Muscle of back (tissue), 11 donors: ENCODE results near the gene MBNL2. TPM values are rescaled to one million over a fixed set of nuclear protein-coding genes. Genes with fewer than 3 reads are reported as not detected.
A peak's percentile ranks its signal among the peaks of the same experiment; 100 is the strongest.

Experiments
- DNase-seq, 3 donors: peaks; one replicate each; pipeline versions ENCODE4 v3.0.0 to v3.0.0-alpha.2; 2013
- polyA plus RNA-seq, 10 donors: library from polyadenylated mRNA; unstranded; fragments of 120-200 nt; gene quantifications; one replicate each; pipeline ENCODE4 v1.2.1, GENCODE V29; 2013; ENCODE audit not compliant: insufficient read length in 10 of 10

The MBNL2 gene
- polyA plus RNA-seq, 10 donors: 25.4 to 40.1 (median 33.9) TPM

- no peak for DNase-seq
These were observed 157.3 kb downstream of the MBNL2 start for GRCh38 chr13:97379386-97379785.

GRCh38 chr13:97380696-97381095 is 158.6 kb downstream of the MBNL2 start:
- no peak for DNase-seq

- no peak for DNase-seq
These were observed 159.1 kb downstream of the MBNL2 start for GRCh38 chr13:97381189-97381588.

- no peak for DNase-seq
These were observed 160.1 kb downstream of the MBNL2 start for GRCh38 chr13:97382276-97382675.

GRCh38 chr13:97384371-97384770 is 162.2 kb downstream of the MBNL2 start:
- no peak for DNase-seq

GRCh38 chr13:97385146-97385545 is 163.0 kb downstream of the MBNL2 start:
- DNase-seq: no peak

- no peak for DNase-seq
These were observed 163.7 kb downstream of the MBNL2 start for GRCh38 chr13:97385854-97386253.

GRCh38 chr13:97386801-97387484 is 164.8 kb downstream of the MBNL2 start:
- peak in 1 of 3 donors; percentile 21 for DNase-seq

- no peak for DNase-seq
These were observed 165.3 kb downstream of the MBNL2 start for GRCh38 chr13:97387485-97387839.

- DNase-seq: no peak
These were observed 165.8 kb downstream of the MBNL2 start for GRCh38 chr13:97387890-97388289.

GRCh38 chr13:97388373-97388772 is 166.2 kb downstream of the MBNL2 start:
- no peak for DNase-seq

- DNase-seq: no peak
These were observed 168.9 kb downstream of the MBNL2 start for GRCh38 chr13:97390941-97391600.

- DNase-seq: no peak
These were observed 169.9 kb downstream of the MBNL2 start for GRCh38 chr13:97392020-97392419.

- no peak for DNase-seq
These were observed 172.4 kb downstream of the MBNL2 start for GRCh38 chr13:97394542-97394941.

GRCh38 chr13:97395447-97396136 is 173.5 kb downstream of the MBNL2 start:
- no peak for DNase-seq

GRCh38 chr13:97397267-97397666 is 175.1 kb downstream of the MBNL2 start:
- no peak for DNase-seq

- no peak for DNase-seq
These were observed 179.3 kb downstream of the MBNL2 start for GRCh38 chr13:97401421-97401820.

GRCh38 chr13:97403893-97404750 is 182.0 kb downstream of the MBNL2 start:
- DNase-seq: peak in 1 of 3 donors; percentile 24

GRCh38 chr13:97407540-97407939 is 185.4 kb downstream of the MBNL2 start:
- DNase-seq: no peak

- DNase-seq: no peak
These were observed 186.8 kb downstream of the MBNL2 start for GRCh38 chr13:97408938-97409337.

- no peak for DNase-seq
These were observed 189.9 kb downstream of the MBNL2 start for GRCh38 chr13:97411984-97412383.

- DNase-seq: no peak
These were observed 191.6 kb downstream of the MBNL2 start for GRCh38 chr13:97413694-97414093.
